ENCODE measurements around the gene SMIM45.

SMIM45 gene

GRCh38 chr22:41915035-41915785 lies 36.7 kb upstream of the SMIM45 start, which contains the start of gene SHISA8 (continued):
- TF ChIP-seq ZNF518A (tag by site-specific recombination; conservative IDR thresholded peaks at IDR 0.05; ENCODE audit: low read depth) (no peak), ZNF473 (tag by site-specific recombination; IDR thresholded peaks at IDR 0.05) (no peak), KLF1 (tag by site-specific recombination; IDR thresholded peaks at IDR 0.05) (no peak), ZNF280D (tag by site-specific recombination; IDR thresholded peaks at IDR 0.05) (no peak), PATZ1 (tag by site-specific recombination; IDR thresholded peaks at IDR 0.05) (0 out of 2 replicates have a peak, but pooled peaks have one; percentile 35), KLF10 (tag by site-specific recombination; IDR thresholded peaks at IDR 0.05) (no peak), BCL11A (tag by site-specific recombination; IDR thresholded peaks at IDR 0.05; ENCODE audit: low read depth) (no peak), ZNF623 (tag by site-specific recombination; IDR thresholded peaks at IDR 0.05) (no peak), ZNF645 (tag by site-specific recombination; IDR thresholded peaks at IDR 0.05) (no peak), SP3 (tag by site-specific recombination; IDR thresholded peaks at IDR 0.05) (peak; percentile 40; the same call in 1 of the 2 replicates), ZNF514 (tag by site-specific recombination; IDR thresholded peaks at IDR 0.05) (no peak), ZNF146 (tag by site-specific recombination; IDR thresholded peaks at IDR 0.05) (no peak), ZFHX2 (tag by site-specific recombination; conservative IDR thresholded peaks at IDR 0.05) (no peak), ZBTB21 (tag by site-specific recombination; IDR thresholded peaks at IDR 0.05) (no peak), EGR2 (tag by site-specific recombination; IDR thresholded peaks at IDR 0.05; ENCODE audit: low read depth) (no peak), ZSCAN30 (tag by site-specific recombination; IDR thresholded peaks at IDR 0.05) (no peak), ZNF26 (tag by site-specific recombination; IDR thresholded peaks at IDR 0.05) (no peak), ZNF274 (IDR thresholded peaks at IDR 0.05; ENCODE audit: low read length) (no peak), ZNF274 (tag by site-specific recombination; IDR thresholded peaks at IDR 0.05; ENCODE audit: borderline replicate concordance) (no peak), RBAK (tag by site-specific recombination; IDR thresholded peaks at IDR 0.05) (no peak), ZNF398 (tag by site-specific recombination; IDR thresholded peaks at IDR 0.05) (peak; percentile 95), GLI4 (tag by site-specific recombination; IDR thresholded peaks at IDR 0.05) (no peak), OVOL3 (tag by site-specific recombination; IDR thresholded peaks at IDR 0.05) (no peak), WT1 (tag by site-specific recombination; IDR thresholded peaks at IDR 0.05) (no peak; the same call in 1 of the 2 replicates), ZSCAN23 (tag by site-specific recombination; IDR thresholded peaks at IDR 0.05) (no peak), ZNF341 (tag by site-specific recombination; IDR thresholded peaks at IDR 0.05; ENCODE audit: low read depth) (peak; percentile 59; the same call in 1 of the 2 replicates)
